Measurements from ENCODE around the gene PACS1. TPM values are rescaled to one million over a fixed set of nuclear protein-coding genes. Genes with fewer than 3 reads are reported as not detected.
A peak's percentile ranks its signal among the peaks of the same experiment; 100 is the strongest.

PACS1 gene
- total and polyA plus RNA-seq, 9 donors, result 22.4 to 92.9 (median 73.9) TPM

DNA sequence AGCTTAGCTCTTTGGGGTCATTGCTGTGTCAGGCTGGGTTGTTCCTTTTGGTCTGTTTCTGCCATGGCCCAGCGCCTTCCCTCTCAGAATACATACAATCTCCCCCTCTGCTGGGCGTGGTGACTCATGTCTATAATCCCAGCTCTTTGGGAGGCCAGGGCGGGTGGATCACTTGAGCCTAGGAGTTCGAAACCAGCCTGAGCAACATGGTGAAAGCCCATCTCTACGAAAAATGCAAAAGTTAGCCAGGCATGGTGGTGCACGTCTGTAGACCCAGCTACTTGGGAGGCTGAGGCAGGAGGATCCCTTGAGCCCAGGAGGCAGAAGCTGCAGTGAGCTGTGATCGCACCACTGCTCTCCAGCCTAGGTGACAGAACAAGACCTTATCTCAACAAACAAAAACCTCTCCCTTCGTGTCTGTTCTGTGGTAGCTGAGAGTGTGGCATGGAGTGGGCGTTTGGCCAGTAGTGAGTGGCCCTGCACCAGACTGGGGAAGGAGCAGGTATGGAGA lies 151.7 kb downstream of the PACS1 start:
- TF ChIP-seq POLR2A (IDR thresholded peaks at IDR 0.05) (no peak), EP300 (IDR thresholded peaks at IDR 0.05) (no peak)
- TF ChIP-seq, protein P1, sequence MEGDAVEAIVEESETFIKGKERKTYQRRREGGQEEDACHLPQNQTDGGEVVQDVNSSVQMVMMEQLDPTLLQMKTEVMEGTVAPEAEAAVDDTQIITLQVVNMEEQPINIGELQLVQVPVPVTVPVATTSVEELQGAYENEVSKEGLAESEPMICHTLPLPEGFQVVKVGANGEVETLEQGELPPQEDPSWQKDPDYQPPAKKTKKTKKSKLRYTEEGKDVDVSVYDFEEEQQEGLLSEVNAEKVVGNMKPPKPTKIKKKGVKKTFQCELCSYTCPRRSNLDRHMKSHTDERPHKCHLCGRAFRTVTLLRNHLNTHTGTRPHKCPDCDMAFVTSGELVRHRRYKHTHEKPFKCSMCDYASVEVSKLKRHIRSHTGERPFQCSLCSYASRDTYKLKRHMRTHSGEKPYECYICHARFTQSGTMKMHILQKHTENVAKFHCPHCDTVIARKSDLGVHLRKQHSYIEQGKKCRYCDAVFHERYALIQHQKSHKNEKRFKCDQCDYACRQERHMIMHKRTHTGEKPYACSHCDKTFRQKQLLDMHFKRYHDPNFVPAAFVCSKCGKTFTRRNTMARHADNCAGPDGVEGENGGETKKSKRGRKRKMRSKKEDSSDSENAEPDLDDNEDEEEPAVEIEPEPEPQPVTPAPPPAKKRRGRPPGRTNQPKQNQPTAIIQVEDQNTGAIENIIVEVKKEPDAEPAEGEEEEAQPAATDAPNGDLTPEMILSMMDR (IDR thresholded peaks at IDR 0.05), result no peak
- Histone ChIP-seq H3K27ac (no peak overlapping the region), H3K9me3 (no peaks in the 10 kb centered on the region), H3K4me1 (ENCODE audit: insufficient read depth) (no peaks in the 10 kb centered on the region), H3K36me3 (no peaks in the 10 kb centered on the region), H3K27me3 (no peaks in the 10 kb centered on the region), H3K4me3 (no peak overlapping the region)
- WGBS, 3 donors, result 79 to 83% (median 80%) methylated on average over 9 of the region's 9 CpGs
- peak in 1 of 5 donors; percentile 33 for DNase-seq
- intact Hi-C loops (cut with DNase I), result loop anchor here in 3 of 4 donors (1.0 to 10.0 kb wide), 3 partner anchors 37 to 63 kb away; partner anchors contain the start of gene YIF1A (in 1 of the 3)

- intact Hi-C loops (cut with DNase I), result loop anchor here in 3 of 4 donors (1.0 to 10.0 kb wide), 3 partner anchors 36 to 62 kb away; partner anchors contain the start of gene YIF1A (in 1 of the 3)
- Histone ChIP-seq H3K9me3 (no peaks in the 10 kb centered on the region), H3K4me1 (ENCODE audit: insufficient read depth) (no peaks in the 10 kb centered on the region), H3K4me3 (no peak overlapping the region), H3K27me3 (no peaks in the 10 kb centered on the region), H3K27ac (no peak overlapping the region), H3K36me3 (no peaks in the 10 kb centered on the region)
- TF ChIP-seq, protein P1 (IDR thresholded peaks at IDR 0.05), result peak; percentile 88 to 99 (median 99)
- TF ChIP-seq EP300 (IDR thresholded peaks at IDR 0.05), result no peak
- peak; percentile 17 for TF ChIP-seq POLR2A (IDR thresholded peaks at IDR 0.05)
- 21 to 25% (median 22%) methylated on average over 21 of the region's 21 CpGs for WGBS, 3 donors
- DNase-seq, result peak; percentile 81 to 89 (median 87)
Measured at GRCh38 chr11:66222358-66223149, 152.5 kb downstream of the PACS1 start.

DNA sequence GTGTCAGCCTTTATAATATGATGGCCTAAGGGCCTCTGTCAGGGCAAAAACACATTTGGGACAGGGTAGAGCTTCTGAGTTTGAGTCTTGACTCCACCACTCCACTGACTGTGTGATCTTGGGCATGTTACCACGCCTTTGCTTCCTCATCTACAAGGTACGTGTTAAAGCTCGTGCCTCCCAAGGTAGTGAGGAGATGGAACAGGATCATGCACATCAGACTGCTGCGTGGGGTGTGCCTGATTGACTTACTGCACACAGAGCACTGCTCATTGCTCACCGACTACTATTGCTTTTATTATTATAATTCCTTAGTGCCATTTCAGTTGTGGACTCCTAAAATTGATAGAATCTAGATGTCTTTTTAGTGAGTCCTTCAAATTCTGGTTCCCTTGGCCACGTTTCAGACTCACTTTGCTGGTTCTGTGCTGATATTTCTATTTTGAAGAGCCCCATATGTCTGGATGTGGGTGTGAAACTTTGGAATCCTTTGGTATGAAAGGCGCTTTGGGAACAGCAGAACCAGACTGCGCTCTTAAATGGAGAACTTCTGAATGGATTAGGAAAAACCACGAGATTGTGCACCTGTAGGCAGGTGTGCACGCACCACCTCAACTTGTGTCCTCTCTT lies 154.3 kb downstream of the PACS1 start:
- DNase-seq, result no peak
- TF ChIP-seq EP300 (IDR thresholded peaks at IDR 0.05), result no peak
- no peak for TF ChIP-seq POLR2A (IDR thresholded peaks at IDR 0.05)
- TF ChIP-seq, protein P1 (IDR thresholded peaks at IDR 0.05), result no peak
- WGBS, 3 donors, result 88 to 92% (median 88%) methylated on average over 10 of the region's 10 CpGs
- intact Hi-C loops (cut with DNase I), result loop anchor here in 1 of 4 donors (10.0 kb wide), 1 partner anchor 60 kb away; the partner anchor contains the start of gene YIF1A
- Histone ChIP-seq H3K27ac (no peak overlapping the region), H3K4me1 (ENCODE audit: insufficient read depth) (no peaks in the 10 kb centered on the region), H3K4me3 (no peak overlapping the region), H3K9me3 (no peaks in the 10 kb centered on the region), H3K27me3 (no peaks in the 10 kb centered on the region), H3K36me3 (no peaks in the 10 kb centered on the region)

GRCh38 chr11:66225066-66225465 lies 155.0 kb downstream of the PACS1 start:
- Histone ChIP-seq H3K4me3 (no peak overlapping the region), H3K9me3 (no peaks in the 10 kb centered on the region), H3K4me1 (ENCODE audit: insufficient read depth) (no peaks in the 10 kb centered on the region), H3K27ac (no peak overlapping the region), H3K27me3 (no peaks in the 10 kb centered on the region), H3K36me3 (no peaks in the 10 kb centered on the region)
- 53 to 78% (median 76%) methylated on average over 2 of the region's 2 CpGs for WGBS, 3 donors
- intact Hi-C loops (cut with DNase I), result loop anchor here in 1 of 4 donors (10.0 kb wide), 1 partner anchor 60 kb away; the partner anchor contains the start of gene YIF1A
- TF ChIP-seq, protein P1 (IDR thresholded peaks at IDR 0.05), result no peak
- no peak for TF ChIP-seq POLR2A (IDR thresholded peaks at IDR 0.05)
- TF ChIP-seq EP300 (IDR thresholded peaks at IDR 0.05), result no peak
- no peak for DNase-seq

Data from ovary (tissue), 9 donors.